SJSA1 (cell line): ENCODE results near the gene USP35. TPM values are rescaled to one million over a fixed set of nuclear protein-coding genes. Genes with fewer than 3 reads are reported as not detected.
"Not testable (repeated sequence)": the region's sequence is repeated elsewhere in the genome, so short reads cannot be mapped to it uniquely, and the experiment has no call there.

Source experiments
- DNase-seq, 2 experiments: peaks; one replicate each; pipeline ENCODE4 v3.0.0-alpha.2; 2015 to 2020; ENCODE audit warnings: low spot score in 2 of 2, low read depth in 1 of 2
- H3K27ac ChIP-seq: fragments of 250-450 bp; sonication (Bioruptor Pico); 2 replicates; pipeline ENCODE4 v1.5.1; 2020; ENCODE audit warnings: mild to moderate bottlenecking, moderate library complexity
- H3K27me3 ChIP-seq: fragments of 250-450 bp; sonication (Bioruptor Pico); replicated peaks from 2 replicates; pipeline ENCODE4 v1.5.1; 2020; ENCODE audit warnings: mild to moderate bottlenecking, moderate library complexity
- H3K36me3 ChIP-seq: fragments of 250-450 bp; sonication (Bioruptor Pico); 2 replicates; pipeline ENCODE4 v1.5.1; 2020; ENCODE audit warnings: mild to moderate bottlenecking
- H3K4me1 ChIP-seq: fragments of 250-450 bp; sonication (Bioruptor Pico); replicated peaks from 2 replicates; pipeline ENCODE4 v1.6.1; 2021; ENCODE audit warnings: mild to moderate bottlenecking
- H3K4me3 ChIP-seq: fragments of 250-450 bp; sonication (Bioruptor Pico); 2 replicates; pipeline ENCODE4 v1.5.1; 2020; ENCODE audit warnings: mild to moderate bottlenecking
- H3K9me3 ChIP-seq: fragments of 250-450 bp; sonication (Bioruptor Pico); replicated peaks from 2 replicates; pipeline ENCODE4 v1.5.1; 2020; ENCODE audit warnings: mild to moderate bottlenecking
- total RNA-seq: library from RNA; depleted of rRNA; stranded (reverse); fragments of >200 nt; shearing (Covaris generic); gene quantifications from 2 replicates; pipeline ENCODE4 v1.2.3, GENCODE V29; 2014

USP35 gene
- total RNA-seq, 1 experiment from 2014 or later, result 3.4 TPM

GRCh38 chr11:78219493-78220217 is 30.9 kb downstream of the USP35 start:
- Histone ChIP-seq H3K36me3 (no peaks in the 10 kb centered on the region), H3K27ac (no peak overlapping the region), H3K4me1 (no peaks in the 10 kb centered on the region), H3K9me3 (no peaks in the 10 kb centered on the region), H3K27me3 (no peaks in the 10 kb centered on the region), H3K4me3 (no peak overlapping the region)
- no peak for DNase-seq

GRCh38 chr11:78220218-78221157 is 31.8 kb downstream of the USP35 start:
- Histone ChIP-seq H3K27me3 (no peaks in the 10 kb centered on the region), H3K36me3 (no peaks in the 10 kb centered on the region), H3K4me3 (no peak overlapping the region), H3K4me1 (no peaks in the 10 kb centered on the region), H3K27ac (no peak overlapping the region), H3K9me3 (no peaks in the 10 kb centered on the region)
- DNase-seq, result no peak

- Histone ChIP-seq H3K9me3 (no peaks in the 10 kb centered on the region), H3K27ac (no peak overlapping the region), H3K27me3 (no peaks in the 10 kb centered on the region), H3K4me1 (no peaks in the 10 kb centered on the region), H3K4me3 (no peak overlapping the region), H3K36me3 (no peaks in the 10 kb centered on the region)
- DNase-seq, result no peak
Observed at GRCh38 chr11:78221396-78222315, 32.9 kb downstream of the USP35 start.

GRCh38 chr11:78222726-78223125 is 34.0 kb downstream of the USP35 start:
- not testable (repeated sequence) for H3K27ac ChIP-seq, H3K27me3 ChIP-seq, H3K4me1 ChIP-seq, H3K9me3 ChIP-seq, H3K4me3 ChIP-seq, DNase-seq, H3K36me3 ChIP-seq

- Histone ChIP-seq H3K36me3 (no peaks in the 10 kb centered on the region), H3K9me3 (no peaks in the 10 kb centered on the region), H3K4me1 (no peaks in the 10 kb centered on the region), H3K27ac (no peak overlapping the region), H3K4me3 (no peak overlapping the region), H3K27me3 (no peaks in the 10 kb centered on the region)
- DNase-seq, result no peak
Observed at GRCh38 chr11:78223320-78223954, 34.7 kb downstream of the USP35 start.

GRCh38 chr11:78224506-78224905 is 35.8 kb downstream of the USP35 start:
- H3K27me3 ChIP-seq, result no peaks in the 10 kb centered on the region
- H3K27ac ChIP-seq, result no peak overlapping the region
- no peak overlapping the region for H3K4me3 ChIP-seq
- H3K36me3 ChIP-seq, result no peaks in the 10 kb centered on the region
- no peak for DNase-seq
- H3K9me3 ChIP-seq, result no peaks in the 10 kb centered on the region
- H3K4me1 ChIP-seq, result no peaks in the 10 kb centered on the region

GRCh38 chr11:78224906-78225420 is 36.2 kb downstream of the USP35 start:
- H3K27me3 ChIP-seq, result no peaks in the 10 kb centered on the region

GRCh38 chr11:78226684-78227680 is 38.3 kb downstream of the USP35 start:
- Histone ChIP-seq H3K27me3 (no peaks in the 10 kb centered on the region), H3K27ac (no peak overlapping the region), H3K4me1 (no peaks in the 10 kb centered on the region), H3K9me3 (no peaks in the 10 kb centered on the region), H3K36me3 (no peaks in the 10 kb centered on the region), H3K4me3 (no peak overlapping the region)
- DNase-seq, result no peak

More at GRCh38 chr11:78224906-78225420, 36.2 kb downstream of the USP35 start:
- no peak overlapping the region for H3K27ac ChIP-seq
- H3K9me3 ChIP-seq, result no peaks in the 10 kb centered on the region
- H3K36me3 ChIP-seq, result no peaks in the 10 kb centered on the region
- no peak for DNase-seq
- H3K4me1 ChIP-seq, result no peaks in the 10 kb centered on the region
- H3K4me3 ChIP-seq, result no peak overlapping the region

- Histone ChIP-seq H3K27ac (no peak overlapping the region), H3K36me3 (no peaks in the 10 kb centered on the region), H3K27me3 (no peaks in the 10 kb centered on the region), H3K4me1 (no peaks in the 10 kb centered on the region), H3K9me3 (no peaks in the 10 kb centered on the region), H3K4me3 (no peak overlapping the region)
- DNase-seq, result no peak
Observed at GRCh38 chr11:78227921-78228320, 39.2 kb downstream of the USP35 start.

GRCh38 chr11:78228467-78228866 is 39.7 kb downstream of the USP35 start:
- H3K27ac ChIP-seq, result no peak overlapping the region
- H3K4me1 ChIP-seq, result no peaks in the 10 kb centered on the region
- no peaks in the 10 kb centered on the region for H3K27me3 ChIP-seq
- no peaks in the 10 kb centered on the region for H3K9me3 ChIP-seq
- no peaks in the 10 kb centered on the region for H3K36me3 ChIP-seq
- H3K4me3 ChIP-seq, result no peak overlapping the region
- DNase-seq, result peak in 1 of 2 experiments; percentile 3

- Histone ChIP-seq H3K27me3 (no peaks in the 10 kb centered on the region), H3K4me3 (no peak overlapping the region), H3K27ac (no peak overlapping the region), H3K9me3 (no peaks in the 10 kb centered on the region), H3K4me1 (no peaks in the 10 kb centered on the region), H3K36me3 (no peaks in the 10 kb centered on the region)
- no peak for DNase-seq
Observed at GRCh38 chr11:78229106-78229505, 40.4 kb downstream of the USP35 start.
